Measurements from ENCODE around the gene SNORC.

The SNORC gene

DNA sequence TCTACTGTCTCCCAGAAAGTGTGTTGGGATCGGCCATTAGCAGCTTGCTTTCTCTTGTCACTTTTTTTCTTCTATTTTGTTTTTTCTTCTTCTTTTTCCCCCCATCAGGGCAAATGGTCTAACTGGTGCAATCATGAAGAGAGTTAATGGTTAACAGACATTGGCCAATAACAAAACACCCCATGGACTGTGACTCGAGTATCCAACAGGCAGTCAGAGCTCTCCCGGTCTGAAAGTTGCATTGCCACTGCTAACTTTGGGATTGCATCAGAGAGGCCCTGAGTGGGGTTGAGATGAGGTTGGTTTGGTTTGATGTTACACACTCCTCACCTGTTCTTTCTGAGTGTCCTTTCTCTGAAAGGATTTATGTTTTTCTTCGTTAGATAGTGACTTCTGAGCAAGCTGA lies 12.9 kb upstream of the SNORC start:
- no peak for DNase-seq (ENCODE audit: low spot score)
- TF ChIP-seq, protein P1, sequence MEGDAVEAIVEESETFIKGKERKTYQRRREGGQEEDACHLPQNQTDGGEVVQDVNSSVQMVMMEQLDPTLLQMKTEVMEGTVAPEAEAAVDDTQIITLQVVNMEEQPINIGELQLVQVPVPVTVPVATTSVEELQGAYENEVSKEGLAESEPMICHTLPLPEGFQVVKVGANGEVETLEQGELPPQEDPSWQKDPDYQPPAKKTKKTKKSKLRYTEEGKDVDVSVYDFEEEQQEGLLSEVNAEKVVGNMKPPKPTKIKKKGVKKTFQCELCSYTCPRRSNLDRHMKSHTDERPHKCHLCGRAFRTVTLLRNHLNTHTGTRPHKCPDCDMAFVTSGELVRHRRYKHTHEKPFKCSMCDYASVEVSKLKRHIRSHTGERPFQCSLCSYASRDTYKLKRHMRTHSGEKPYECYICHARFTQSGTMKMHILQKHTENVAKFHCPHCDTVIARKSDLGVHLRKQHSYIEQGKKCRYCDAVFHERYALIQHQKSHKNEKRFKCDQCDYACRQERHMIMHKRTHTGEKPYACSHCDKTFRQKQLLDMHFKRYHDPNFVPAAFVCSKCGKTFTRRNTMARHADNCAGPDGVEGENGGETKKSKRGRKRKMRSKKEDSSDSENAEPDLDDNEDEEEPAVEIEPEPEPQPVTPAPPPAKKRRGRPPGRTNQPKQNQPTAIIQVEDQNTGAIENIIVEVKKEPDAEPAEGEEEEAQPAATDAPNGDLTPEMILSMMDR (IDR thresholded peaks at IDR 0.05; ENCODE audit: extremely low read depth, missing control alignments): no peak

DNA sequence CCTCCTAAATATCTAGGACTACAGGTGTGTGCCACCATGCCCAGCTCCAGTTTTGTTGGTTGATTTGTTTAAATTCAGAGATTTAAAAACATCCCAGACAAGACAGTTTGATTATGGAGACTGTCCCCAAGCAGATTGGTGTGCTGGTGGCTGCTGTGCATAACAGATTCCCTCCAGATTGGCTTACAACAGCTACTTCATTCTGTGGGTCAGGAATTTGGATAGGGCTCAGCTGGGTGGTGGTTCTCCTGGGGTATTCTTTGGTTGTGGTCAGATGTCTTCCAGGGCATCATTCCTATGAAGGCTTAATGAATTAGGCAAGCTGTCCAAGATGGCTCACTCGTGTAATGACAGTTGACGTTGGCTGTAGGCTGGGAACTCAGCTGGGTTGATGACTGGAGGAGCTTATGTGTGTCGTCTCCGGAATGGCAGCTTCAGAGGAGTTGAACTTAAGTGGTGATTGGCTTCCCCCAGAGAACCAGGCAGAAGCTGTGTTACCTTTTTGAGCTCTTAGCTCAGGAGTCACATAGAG lies 10.6 kb upstream of the SNORC start:
- DNase-seq (ENCODE audit: low spot score): no peak

DNA sequence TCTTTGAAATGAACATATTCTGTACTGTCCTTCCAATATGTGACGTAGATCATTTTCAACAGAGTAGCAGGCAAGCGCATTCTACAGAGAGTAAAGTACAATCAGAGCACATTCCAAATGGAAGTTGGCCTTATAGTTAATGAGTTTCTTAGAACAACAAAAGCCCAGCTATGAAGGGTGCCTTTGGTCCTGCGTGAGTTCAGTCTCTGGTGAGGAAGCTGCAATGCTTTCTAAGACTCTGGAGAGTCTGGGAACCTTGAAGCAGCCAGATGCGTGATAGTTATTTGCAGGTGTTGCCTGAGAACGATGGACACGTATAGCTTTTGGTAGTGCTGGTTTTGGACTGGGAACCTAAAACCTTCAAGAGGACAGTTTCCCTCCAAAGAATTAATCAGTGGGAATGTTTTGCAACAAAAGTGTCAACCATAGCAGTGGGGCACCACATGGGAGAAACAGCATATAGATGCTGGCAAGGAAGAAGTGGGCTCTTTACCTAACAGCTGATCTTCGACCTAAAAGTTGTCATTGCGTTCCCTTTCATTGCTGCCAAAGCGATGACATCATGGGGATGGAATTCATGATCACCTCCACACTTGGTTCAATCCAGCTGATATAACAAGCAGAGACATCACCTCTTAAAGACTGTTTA lies 9.3 kb upstream of the SNORC start:
- DNase-seq (ENCODE audit: low spot score): no peak
- TF ChIP-seq, protein P1 (IDR thresholded peaks at IDR 0.05; ENCODE audit: extremely low read depth, missing control alignments): no peak

More for the DNA sequence above, 10.6 kb upstream of the SNORC start:
- TF ChIP-seq, protein P1 (IDR thresholded peaks at IDR 0.05; ENCODE audit: extremely low read depth, missing control alignments): no peak

DNA sequence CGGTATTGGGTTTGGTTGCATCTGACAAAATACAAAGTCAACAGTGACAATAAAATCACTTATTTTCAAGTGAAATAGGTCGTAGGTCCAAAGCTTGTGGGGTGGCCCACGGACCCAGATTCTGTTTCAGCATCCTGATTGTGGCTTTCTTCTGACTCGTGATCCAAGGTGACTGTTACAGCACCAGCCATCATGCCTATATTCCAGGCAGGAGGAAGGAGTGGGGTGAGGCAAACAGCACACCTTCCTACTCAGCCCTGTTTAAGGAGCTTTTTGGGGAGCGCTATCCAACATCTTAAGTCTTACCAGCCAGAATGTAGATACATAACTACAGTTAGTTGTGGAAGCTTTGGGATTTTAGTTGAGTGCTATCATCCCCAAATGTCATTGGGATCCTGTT lies 8.7 kb upstream of the SNORC start:
- TF ChIP-seq, protein P1 (IDR thresholded peaks at IDR 0.05; ENCODE audit: extremely low read depth, missing control alignments): no peak
- no peak for DNase-seq (ENCODE audit: low spot score)

DNA sequence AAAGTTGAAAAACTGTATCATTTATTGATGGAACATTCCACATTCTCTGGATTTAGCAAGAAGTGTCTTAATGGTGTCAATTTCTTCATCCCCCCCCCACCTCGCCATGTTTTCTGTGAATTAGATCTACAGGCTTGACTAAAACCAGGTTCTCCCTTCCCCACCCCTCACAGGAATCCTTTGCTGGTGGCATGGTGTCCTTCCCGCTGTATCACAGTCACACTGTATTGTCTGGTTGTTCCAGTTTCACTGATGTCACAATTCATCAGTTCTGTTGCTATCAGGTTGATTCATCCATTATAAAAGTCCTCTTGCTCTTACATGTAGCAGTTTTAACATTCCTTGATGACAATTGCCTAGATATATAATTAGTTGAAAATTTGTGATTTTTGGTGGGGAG lies 6.1 kb upstream of the SNORC start:
- TF ChIP-seq, protein P1 (IDR thresholded peaks at IDR 0.05; ENCODE audit: extremely low read depth, missing control alignments): no peak
- no peak for DNase-seq (ENCODE audit: low spot score)

DNA sequence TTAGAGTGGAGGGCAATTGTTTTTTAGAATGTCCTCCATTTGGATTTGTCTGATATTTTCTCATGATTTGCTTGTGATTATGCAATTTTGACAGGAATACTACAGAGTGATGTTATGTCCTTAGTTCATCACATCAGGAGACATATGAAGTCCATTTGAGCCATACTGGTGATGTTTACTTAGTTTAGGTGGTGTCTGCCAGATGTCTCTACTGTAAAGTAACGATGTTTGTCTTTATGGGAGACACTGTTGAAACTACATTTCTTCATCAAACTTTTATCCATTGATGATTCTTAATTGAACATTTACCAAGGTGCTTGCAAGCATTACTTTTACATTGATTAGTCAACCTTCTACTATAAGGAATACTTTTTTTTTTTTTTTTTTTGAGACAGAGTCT lies 4.9 kb upstream of the SNORC start:
- no peak for DNase-seq (ENCODE audit: low spot score)
- TF ChIP-seq, protein P1 (IDR thresholded peaks at IDR 0.05; ENCODE audit: extremely low read depth, missing control alignments): no peak

DNA sequence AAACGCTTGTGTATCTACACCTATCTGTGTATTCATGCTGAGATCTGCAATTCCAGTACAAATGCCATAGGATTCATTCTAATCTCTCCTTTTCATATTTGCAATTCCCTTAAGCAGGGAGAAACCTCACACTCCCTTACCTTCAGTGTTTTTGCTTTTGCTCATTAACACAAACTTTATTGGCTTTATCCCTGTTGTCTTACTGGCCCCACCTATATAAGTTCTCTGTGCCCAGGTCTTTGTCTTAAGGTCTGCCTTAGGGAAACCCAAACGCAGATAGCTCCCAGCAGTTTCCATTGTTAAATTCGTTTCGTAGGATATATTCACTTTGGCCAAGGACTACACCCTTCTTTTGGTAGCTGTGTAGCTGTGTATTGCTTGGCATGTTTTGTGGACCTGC lies 4.0 kb upstream of the SNORC start:
- no peak for DNase-seq (ENCODE audit: low spot score)
- TF ChIP-seq, protein P1 (IDR thresholded peaks at IDR 0.05; ENCODE audit: extremely low read depth, missing control alignments): no peak
